Activated CD4-positive, alpha-beta T cell treated with anti-CD3 and anti-CD28 coated beads, Interleukin-2, Interleukin-4, amounts not matched to agents 100 ng/mL and 50 ng/mL, durations not matched to agents 16 hours and 8 hours (primary cell): ENCODE measurements around the gene KRTAP12-3.

Experiments
- DNase-seq: peaks from one replicate; pipeline ENCODE4 v3.0.0-alpha.2; 2020; ENCODE audit warnings: low spot score

Gene KRTAP12-3

GRCh38 chr21:44702973-44703730 is 45.4 kb downstream of the KRTAP12-3 start:
- no peak for DNase-seq

DNA sequence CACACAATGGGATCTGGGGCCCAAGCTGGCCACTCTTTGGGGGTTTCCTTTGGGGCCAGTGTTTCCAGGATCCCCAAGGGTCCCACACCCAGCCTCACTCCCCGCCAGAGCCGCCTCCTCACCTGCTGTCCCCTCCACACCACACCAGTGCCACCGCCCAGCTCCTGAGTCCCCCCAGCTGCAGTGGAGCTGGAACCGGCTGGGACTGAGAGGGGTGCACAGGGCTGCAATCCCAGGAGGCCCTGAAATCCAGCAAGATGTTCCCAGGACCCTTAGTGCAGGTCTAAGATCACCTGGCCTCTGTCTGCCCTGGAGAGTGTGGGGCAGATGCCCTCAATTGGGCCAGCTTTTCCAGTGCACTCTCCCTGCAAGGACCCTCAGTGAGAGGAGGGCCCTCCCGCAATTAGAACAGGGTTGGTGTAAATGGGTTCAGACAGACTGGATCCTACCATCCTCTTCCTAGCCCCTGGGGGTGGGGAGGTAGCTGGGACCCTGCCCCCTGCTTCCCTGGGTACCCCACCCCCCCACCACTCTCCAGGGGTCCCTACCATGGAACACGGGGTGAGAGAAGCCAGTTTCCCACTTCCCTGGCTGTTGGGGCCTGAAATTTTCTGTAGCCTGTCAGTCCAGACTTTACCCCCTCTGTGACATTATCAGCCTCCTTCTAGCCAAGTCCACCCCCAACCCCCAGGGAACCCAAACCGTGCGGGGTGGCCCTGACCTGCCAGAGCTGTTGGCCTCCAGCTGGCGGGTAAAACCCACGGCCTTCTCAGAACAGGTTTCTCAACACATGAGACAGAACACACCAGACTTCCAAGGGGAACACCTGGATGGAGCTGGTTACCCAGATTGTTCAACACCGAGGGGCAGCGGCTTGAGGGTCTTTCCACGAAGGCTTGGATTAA is 46.3 kb downstream of the KRTAP12-3 start:
- DNase-seq, result no peak

- no peak for DNase-seq
Measured at GRCh38 chr21:44704636-44705001, 46.9 kb downstream of the KRTAP12-3 start.

- DNase-seq, result no peak
Measured at GRCh38 chr21:44706026-44706705, 48.4 kb downstream of the KRTAP12-3 start.

GRCh38 chr21:44706706-44707581 is 49.2 kb downstream of the KRTAP12-3 start:
- no peak for DNase-seq
